Tibial artery (tissue), 4 donors: ENCODE results near the gene OR2H2.

Experiments used
- DNase-seq, 2 donors: peaks; one replicate each; pipeline ENCODE4 v3.0.0-alpha.2; 2019
- H3K27ac ChIP-seq, 2 donors: fragments of 200-600 bp; sonication (generic) in 1 of 2; 1 replicate in 1 of 2; 2 replicates in 1 of 2; pipeline ENCODE4 v1.5.1; 2018 to 2019; ENCODE audit warnings: mild to moderate bottlenecking in 1 of 2
- H3K27me3 ChIP-seq, 2 donors: fragments of 200-600 bp; sonication (generic) in 1 of 2; one replicate each; pipeline versions ENCODE4 v1.5.1 to v1.6.0; 2016 to 2019
- H3K36me3 ChIP-seq, 3 donors: fragments of 200-600 bp; sonication (generic) in 2 of 3; one replicate each; pipeline ENCODE4 v1.5.1; 2016 to 2019; ENCODE audit warnings: mild to moderate bottlenecking in 2 of 3
- H3K4me1 ChIP-seq, 4 donors: fragments of 200-600 bp; sonication (generic) in 2 of 4; 1 replicate in 3 of 4; 2 replicates in 1 of 4; pipeline ENCODE4 v1.5.1; 2016 to 2019
- H3K4me3 ChIP-seq, 2 donors: fragments of 200-600 bp; sonication (generic) in 1 of 2; 1 replicate in 1 of 2; 2 replicates in 1 of 2; pipeline ENCODE4 v1.5.1; 2018 to 2019; ENCODE audit warnings: mild to moderate bottlenecking in 2 of 2
- H3K9me3 ChIP-seq, 3 donors: fragments of 200-600 bp; sonication (generic) in 1 of 3; one replicate each; pipeline ENCODE4 v1.5.1; 2016 to 2019
- intact Hi-C: fragments of 100-400 bp; cut with DNase I; formaldehyde crosslinking; loops from one replicate; pipeline ENCODE4 v1.15.0; 2023; ENCODE audit warnings: low total_unique reads
- TF ChIP-seq, protein P1 (sequence below), 2 experiments: fragments of 200-600 bp in 1 of 2; fragments of 450-650 bp in 1 of 2; IDR thresholded peaks; one replicate each; pipeline ENCODE4 v1.5.1; 2017 to 2019; ENCODE audit warnings: antibody characterized with exemption in 2 of 2, mild to moderate bottlenecking in 1 of 2, moderate library complexity in 1 of 2

Gene OR2H2

DNA sequence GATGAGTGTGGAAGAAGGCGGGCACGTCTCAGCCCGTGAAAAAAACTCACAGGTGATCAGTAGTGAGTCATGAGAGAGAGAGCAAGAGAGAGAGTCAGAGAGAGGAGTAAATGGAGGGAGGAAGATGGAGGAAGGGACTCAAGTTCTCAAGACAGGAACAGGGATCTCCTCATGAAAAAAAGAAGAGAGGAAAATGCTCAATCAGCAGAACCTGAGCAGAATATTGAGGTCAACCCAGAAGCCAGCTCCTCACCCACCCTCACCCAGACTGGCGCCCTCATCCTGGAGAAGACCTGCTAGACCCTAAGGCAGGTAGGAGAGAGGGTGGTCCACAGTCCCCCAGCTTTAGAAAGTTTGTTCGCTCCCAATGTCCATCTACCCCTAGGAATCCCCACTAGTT lies 30.2 kb upstream of the OR2H2 start:
- no peaks in the 10 kb centered on the region for H3K9me3 ChIP-seq
- H3K27ac ChIP-seq: no peak overlapping the region
- intact Hi-C loops: no loop called here
- no peak overlapping the region for H3K4me3 ChIP-seq
- H3K4me1 ChIP-seq: peaks cover 0 to 16% (median 15%) of the 10 kb centered on the region in 4 donors
- no peaks in the 10 kb centered on the region for H3K36me3 ChIP-seq
- DNase-seq: no peak
- H3K27me3 ChIP-seq: peaks cover 0 to 52% of the 10 kb centered on the region in 2 donors
- TF ChIP-seq, protein P1, sequence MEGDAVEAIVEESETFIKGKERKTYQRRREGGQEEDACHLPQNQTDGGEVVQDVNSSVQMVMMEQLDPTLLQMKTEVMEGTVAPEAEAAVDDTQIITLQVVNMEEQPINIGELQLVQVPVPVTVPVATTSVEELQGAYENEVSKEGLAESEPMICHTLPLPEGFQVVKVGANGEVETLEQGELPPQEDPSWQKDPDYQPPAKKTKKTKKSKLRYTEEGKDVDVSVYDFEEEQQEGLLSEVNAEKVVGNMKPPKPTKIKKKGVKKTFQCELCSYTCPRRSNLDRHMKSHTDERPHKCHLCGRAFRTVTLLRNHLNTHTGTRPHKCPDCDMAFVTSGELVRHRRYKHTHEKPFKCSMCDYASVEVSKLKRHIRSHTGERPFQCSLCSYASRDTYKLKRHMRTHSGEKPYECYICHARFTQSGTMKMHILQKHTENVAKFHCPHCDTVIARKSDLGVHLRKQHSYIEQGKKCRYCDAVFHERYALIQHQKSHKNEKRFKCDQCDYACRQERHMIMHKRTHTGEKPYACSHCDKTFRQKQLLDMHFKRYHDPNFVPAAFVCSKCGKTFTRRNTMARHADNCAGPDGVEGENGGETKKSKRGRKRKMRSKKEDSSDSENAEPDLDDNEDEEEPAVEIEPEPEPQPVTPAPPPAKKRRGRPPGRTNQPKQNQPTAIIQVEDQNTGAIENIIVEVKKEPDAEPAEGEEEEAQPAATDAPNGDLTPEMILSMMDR (IDR thresholded peaks at IDR 0.05): no peak

DNA sequence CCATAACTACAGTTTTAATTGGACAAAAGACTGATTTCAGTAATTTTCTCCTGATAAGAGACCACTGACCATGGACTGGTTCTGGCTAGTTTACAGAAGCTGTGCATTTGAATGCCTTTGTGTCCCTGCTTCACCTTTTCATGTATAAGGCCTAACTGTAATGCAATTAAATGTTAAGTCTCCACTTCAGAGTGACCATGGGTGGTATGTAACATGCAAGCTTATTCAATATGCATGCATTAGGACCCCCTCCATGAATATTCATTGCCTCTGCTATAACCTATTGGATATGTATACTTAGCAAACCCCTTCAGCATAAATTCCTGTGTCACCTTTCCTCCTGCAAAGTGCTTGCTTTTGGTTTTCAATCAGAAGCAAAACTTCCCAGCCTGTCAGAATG lies 27.6 kb upstream of the OR2H2 start:
- intact Hi-C loops: no loop called here
- no peak for DNase-seq
- H3K27me3 ChIP-seq: peaks cover 0 to 52% of the 10 kb centered on the region in 2 donors
- no peak overlapping the region for H3K27ac ChIP-seq
- H3K9me3 ChIP-seq: no peaks in the 10 kb centered on the region
- TF ChIP-seq, protein P1 (IDR thresholded peaks at IDR 0.05): no peak
- peaks cover 0 to 16% (median 15%) of the 10 kb centered on the region in 4 donors for H3K4me1 ChIP-seq
- H3K36me3 ChIP-seq: no peaks in the 10 kb centered on the region
- no peak overlapping the region for H3K4me3 ChIP-seq

DNA sequence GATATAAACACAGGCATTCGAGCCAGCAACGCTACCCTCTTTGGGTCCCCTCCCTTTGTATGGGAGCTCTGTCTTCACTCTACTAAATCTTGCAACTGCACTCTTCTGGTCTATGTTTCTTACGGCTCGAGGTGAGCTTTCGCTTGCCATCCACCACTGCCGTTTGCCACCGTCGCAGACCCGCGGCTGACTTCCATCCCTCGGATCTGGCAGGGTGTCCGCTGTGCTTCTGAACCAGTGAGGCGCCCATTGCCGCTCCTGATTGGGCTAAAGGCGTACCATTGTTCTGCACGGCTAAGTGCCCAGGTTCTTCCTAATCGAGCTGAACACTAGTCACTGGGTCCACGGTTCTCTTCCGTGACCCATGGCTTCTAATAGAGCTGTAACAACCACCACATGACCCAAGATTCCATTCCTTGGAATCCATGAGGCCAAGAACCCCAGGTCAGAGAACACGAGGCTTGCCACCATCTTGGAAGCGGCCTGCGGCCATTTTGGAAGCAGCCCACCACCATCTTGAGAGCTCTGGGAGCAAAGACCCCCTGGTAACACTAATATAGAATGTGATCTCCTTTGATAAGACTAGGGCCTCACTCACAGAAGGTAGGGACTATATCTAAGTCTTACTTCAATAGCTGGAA lies 26.4 kb upstream of the OR2H2 start:
- Histone ChIP-seq H3K4me1 (peaks cover 0 to 6% (median 5%) of the 10 kb centered on the region in 4 donors), H3K36me3 (no peaks in the 10 kb centered on the region), H3K4me3 (no peak overlapping the region), H3K9me3 (no peaks in the 10 kb centered on the region), H3K27ac (no peak overlapping the region), H3K27me3 (peaks cover 0 to 48% of the 10 kb centered on the region in 2 donors)
- no peak for DNase-seq
- TF ChIP-seq, protein P1 (IDR thresholded peaks at IDR 0.05): no peak
- intact Hi-C loops: no loop called here

DNA sequence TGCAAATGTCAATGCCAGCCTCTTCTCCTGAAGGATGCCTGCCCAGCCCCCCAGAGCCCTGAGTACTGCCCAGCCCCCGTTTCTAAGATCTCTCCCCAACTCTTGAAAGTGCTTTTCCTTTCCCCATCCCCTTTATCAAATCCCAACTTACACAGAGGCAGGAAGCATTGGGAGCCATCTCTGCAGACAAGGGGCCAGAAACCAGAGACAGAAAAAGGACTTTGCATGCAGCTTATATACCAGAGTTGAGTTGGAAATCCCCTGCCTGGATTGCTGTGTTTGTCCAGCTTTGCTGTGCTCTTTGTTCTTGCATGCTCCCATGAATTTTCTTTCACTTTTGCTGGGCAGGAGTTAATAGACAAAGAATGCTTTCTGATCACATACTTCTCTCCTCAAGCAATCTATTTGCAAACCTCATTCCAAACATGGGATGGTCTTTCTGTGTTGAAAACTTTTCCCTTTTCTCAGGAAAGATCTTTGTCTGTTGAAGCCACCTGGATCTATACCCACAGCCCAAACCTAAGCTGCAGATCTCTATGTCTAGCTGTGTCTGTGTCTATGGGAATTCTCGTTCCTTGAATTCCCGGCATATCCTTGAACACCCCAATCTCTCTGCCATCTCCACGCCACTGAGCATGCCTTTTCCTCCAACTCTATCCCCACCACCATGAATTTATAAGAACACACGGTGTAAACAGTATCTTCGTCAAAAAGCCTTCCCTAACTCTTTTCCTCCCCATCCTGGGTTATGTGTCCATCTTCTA lies 25.2 kb upstream of the OR2H2 start, which contains the start of gene UBD:
UBD (minus strand) TSS at position 209 of the 764 bp plus-strand sequence; CDS start at position 178, 31 bp downstream.
- Histone ChIP-seq H3K4me3 (no peak within 1 kb of the TSS), H3K27me3 (peaks cover 0 to 36% of the 10 kb centered on the region in 2 donors), H3K36me3 (no peaks in the 10 kb centered on the region), H3K9me3 (no peaks in the 10 kb centered on the region), H3K4me1 (no peaks in the 10 kb centered on the region), H3K27ac (no peak within 1 kb of the TSS)
- no peak for DNase-seq
- TF ChIP-seq, protein P1 (IDR thresholded peaks at IDR 0.05): no peak
- intact Hi-C loops: no loop called here

DNA sequence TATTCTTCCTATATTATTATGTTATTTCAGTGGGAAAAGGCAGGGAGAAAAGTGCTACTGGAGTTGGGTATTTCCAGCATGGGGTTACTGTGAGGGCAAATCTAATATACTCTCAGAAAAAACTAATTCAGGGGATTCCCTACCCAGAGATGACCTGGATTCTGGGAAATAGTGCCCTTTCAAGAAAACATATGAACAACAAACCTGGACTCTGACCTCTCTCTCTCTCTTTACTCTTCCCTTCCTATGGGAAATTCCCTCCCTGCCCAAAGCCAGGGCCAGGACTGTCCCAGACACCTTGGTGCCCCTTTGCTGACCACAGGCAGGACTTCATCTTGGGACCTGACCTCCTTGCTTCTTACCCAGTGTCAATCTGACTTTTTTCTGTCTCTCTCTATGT lies 23.8 kb upstream of the OR2H2 start:
- DNase-seq: no peak
- H3K4me3 ChIP-seq: no peak overlapping the region
- peaks cover 0 to 22% of the 10 kb centered on the region in 2 donors for H3K27me3 ChIP-seq
- TF ChIP-seq, protein P1 (IDR thresholded peaks at IDR 0.05): no peak
- no peaks in the 10 kb centered on the region for H3K9me3 ChIP-seq
- intact Hi-C loops: no loop called here
- no peaks in the 10 kb centered on the region for H3K4me1 ChIP-seq
- H3K36me3 ChIP-seq: no peaks in the 10 kb centered on the region
- no peak overlapping the region for H3K27ac ChIP-seq
